Keratinocyte (primary cell): ENCODE data around the gene RAX2. TPM values are rescaled to one million over a fixed set of nuclear protein-coding genes. Genes with fewer than 3 reads are reported as not detected.

ENCODE experiments used
- DNase-seq: peaks from one replicate; pipeline ENCODE4 v3.0.0-alpha.2; 2011; ENCODE audit warnings: low read depth, missing footprints, low spot score
- FAIRE-seq: peaks from 2 replicates; lab custom pipeline; 2011; peaks lifted over from hg19 to GRCh38; lab: Jason Lieb, UNC
- H2AFZ ChIP-seq: 2 replicates; pipeline ENCODE4 v1.6.0; 2012; ENCODE audit warnings: low read length, control low read depth, inconsistent platforms; ENCODE audit not compliant: control insufficient read depth
- H3K27ac ChIP-seq: 2 replicates; pipeline ENCODE4 v1.5.1; 2011; ENCODE audit warnings: low read length; ENCODE audit not compliant: control insufficient read depth, insufficient read depth
- H3K27me3 ChIP-seq: 3 replicates; pipeline ENCODE4 v1.6.0; 2011; ENCODE audit warnings: low read length; ENCODE audit not compliant: control insufficient read depth, insufficient read depth; ENCODE audit errors: extremely low read depth
- H3K36me3 ChIP-seq, 2 experiments: 2 replicates in 1 of 2; 3 replicates in 1 of 2; pipeline ENCODE4 v1.5.1; 2011; ENCODE audit warnings: low read length in 2 of 2, mild to moderate bottlenecking in 1 of 2; ENCODE audit not compliant: control insufficient read depth in 2 of 2, insufficient read depth in 2 of 2; ENCODE audit errors: extremely low read depth in 1 of 2
- H3K4me1 ChIP-seq: 3 replicates; pipeline ENCODE4 v1.5.1; 2011; ENCODE audit warnings: low read length; ENCODE audit not compliant: control insufficient read depth, insufficient read depth; ENCODE audit errors: extremely low read depth
- H3K4me2 ChIP-seq: 3 replicates; pipeline ENCODE4 v1.6.0; 2011; ENCODE audit warnings: low read depth, low read length; ENCODE audit not compliant: control insufficient read depth, insufficient read depth; ENCODE audit errors: extremely low read depth
- H3K4me3 ChIP-seq, 3 experiments: fragments of 200-600 bp in 1 of 3; sonication (generic) in 1 of 3; 2 replicates in 2 of 3; 3 replicates in 1 of 3; pipeline ENCODE4 v1.5.1; 2011 to 2016; ENCODE audit warnings: low read length in 3 of 3, mild to moderate bottlenecking in 3 of 3, control low read depth in 2 of 3, inconsistent platforms in 1 of 3, low read depth in 1 of 3, mixed read lengths in 1 of 3, mixed run types in 1 of 3, moderate library complexity in 1 of 3; ENCODE audit not compliant: control insufficient read depth in 2 of 3, insufficient read depth in 2 of 3; ENCODE audit errors: extremely low read depth in 1 of 3
- H3K79me2 ChIP-seq: 2 replicates; pipeline ENCODE4 v1.6.0; 2012; ENCODE audit warnings: low read length; ENCODE audit not compliant: control insufficient read depth, insufficient read depth
- H3K9ac ChIP-seq: 3 replicates; pipeline ENCODE4 v1.6.0; 2011; ENCODE audit warnings: low read length; ENCODE audit not compliant: control insufficient read depth, insufficient read depth; ENCODE audit errors: extremely low read depth
- H3K9me1 ChIP-seq: 3 replicates; pipeline ENCODE4 v1.6.0; 2011; ENCODE audit warnings: low read length; ENCODE audit not compliant: control insufficient read depth, insufficient read depth; ENCODE audit errors: extremely low read depth
- H3K9me3 ChIP-seq: 2 replicates; pipeline ENCODE4 v1.5.1; 2012; ENCODE audit warnings: low read depth, low read length; ENCODE audit not compliant: control insufficient read depth
- H4K20me1 ChIP-seq: 3 replicates; pipeline ENCODE4 v1.6.0; 2011; ENCODE audit warnings: low read length; ENCODE audit not compliant: control insufficient read depth, insufficient read depth; ENCODE audit errors: extremely low read depth
- EZH2 ChIP-seq: IDR thresholded peaks from one replicate; pipeline ENCODE4 v1.6.1; 2012; ENCODE audit warnings: inconsistent platforms, mild to moderate bottlenecking, low read length, moderate library complexity
- dilution Hi-C: fragments of 300-500 bp; cut with MboI; formaldehyde crosslinking; loops from one replicate; pipeline ENCODE4 v1.7.0; 2020; ENCODE audit warnings: low sequenced_read_pairs; ENCODE audit not compliant: extremely low pct_ligation_motif_present
- polyA plus RNA-seq, 5 experiments: library from polyadenylated mRNA; depleted of rRNA in 3 of 5; stranded (reverse) in 3 of 5; stranded (forward) in 1 of 5; unstranded in 1 of 5; fragments of >200 nt; gene quantifications; 1 replicate in 1 of 5; 2 replicates in 3 of 5; 3 replicates in 1 of 5; pipeline versions ENCODE4 v1.2.1 to v1.2.3, GENCODE V29; 2011 to 2012; ENCODE audit warnings: missing spikeins in 2 of 5, low read depth in 1 of 5, low replicate concordance in 1 of 5
- TF ChIP-seq, protein P1 (sequence below), 3 experiments: IDR thresholded peaks in 1 of 3; conservative IDR thresholded peaks in 1 of 3; optimal IDR thresholded peaks in 1 of 3; 2 replicates in 2 of 3; 3 replicates in 1 of 3; pipeline versions ENCODE3 to v1.5.1; 2011; ENCODE audit warnings: low read length in 3 of 3, mild to moderate bottlenecking in 3 of 3, moderate library complexity in 2 of 3, control low read depth in 1 of 3, inconsistent platforms in 1 of 3; ENCODE audit not compliant: insufficient read depth in 2 of 3; ENCODE audit errors: extremely low read depth in 1 of 3

RAX2 gene
- polyA plus RNA-seq, 1 donor (not counting 4 experiments of a cell fraction or from before 2014, with no cell fraction given), result not detected

DNA sequence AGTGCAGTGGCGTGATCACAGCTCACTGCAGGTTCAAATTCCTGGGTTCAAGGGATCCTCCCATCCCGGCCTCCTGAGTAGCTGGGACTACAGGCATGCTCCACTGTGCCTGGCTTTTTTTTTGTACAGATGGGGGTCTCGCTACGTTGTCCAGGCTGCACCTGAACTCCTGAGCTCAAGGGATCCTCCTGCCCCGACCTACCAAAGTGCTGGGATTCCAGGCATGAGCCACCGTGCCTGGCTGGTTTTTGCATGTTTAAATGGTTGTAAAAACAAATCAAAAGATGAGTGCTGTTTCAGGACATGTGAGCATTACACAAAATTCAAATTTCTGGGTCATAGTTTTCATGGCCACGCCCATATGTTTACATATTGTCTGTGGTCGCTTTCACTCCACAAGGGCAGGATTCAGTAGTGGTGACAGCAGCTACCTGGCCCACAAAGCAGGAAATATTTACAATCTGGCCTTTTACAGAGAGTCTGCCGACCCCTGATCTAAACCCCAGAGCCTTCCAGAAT, 8.8 kb upstream of the RAX2 start:
- H3K9me1 ChIP-seq, result no peaks in the 10 kb centered on the region
- no peak overlapping the region for H3K27ac ChIP-seq
- no peak for TF ChIP-seq EZH2
- TF ChIP-seq, protein P1, sequence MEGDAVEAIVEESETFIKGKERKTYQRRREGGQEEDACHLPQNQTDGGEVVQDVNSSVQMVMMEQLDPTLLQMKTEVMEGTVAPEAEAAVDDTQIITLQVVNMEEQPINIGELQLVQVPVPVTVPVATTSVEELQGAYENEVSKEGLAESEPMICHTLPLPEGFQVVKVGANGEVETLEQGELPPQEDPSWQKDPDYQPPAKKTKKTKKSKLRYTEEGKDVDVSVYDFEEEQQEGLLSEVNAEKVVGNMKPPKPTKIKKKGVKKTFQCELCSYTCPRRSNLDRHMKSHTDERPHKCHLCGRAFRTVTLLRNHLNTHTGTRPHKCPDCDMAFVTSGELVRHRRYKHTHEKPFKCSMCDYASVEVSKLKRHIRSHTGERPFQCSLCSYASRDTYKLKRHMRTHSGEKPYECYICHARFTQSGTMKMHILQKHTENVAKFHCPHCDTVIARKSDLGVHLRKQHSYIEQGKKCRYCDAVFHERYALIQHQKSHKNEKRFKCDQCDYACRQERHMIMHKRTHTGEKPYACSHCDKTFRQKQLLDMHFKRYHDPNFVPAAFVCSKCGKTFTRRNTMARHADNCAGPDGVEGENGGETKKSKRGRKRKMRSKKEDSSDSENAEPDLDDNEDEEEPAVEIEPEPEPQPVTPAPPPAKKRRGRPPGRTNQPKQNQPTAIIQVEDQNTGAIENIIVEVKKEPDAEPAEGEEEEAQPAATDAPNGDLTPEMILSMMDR (optimal IDR thresholded peaks at IDR 0.05 in 1 of 3, IDR thresholded peaks at IDR 0.05 in 1 of 3, conservative IDR thresholded peaks at IDR 0.05 in 1 of 3; ENCODE audit: extremely low read depth in 1 of 3, insufficient read depth in 2 of 3, low read length in 3 of 3), result no peak
- H3K4me2 ChIP-seq, result no peak overlapping the region
- no peak overlapping the region for H3K4me3 ChIP-seq
- dilution Hi-C loops, result no loop called here
- H3K4me1 ChIP-seq, result no peaks in the 10 kb centered on the region
- FAIRE-seq (no peak), DNase-seq (no peak)
- no peaks in the 10 kb centered on the region for H4K20me1 ChIP-seq
- H3K79me2 ChIP-seq, result no peaks in the 10 kb centered on the region
- H3K9ac ChIP-seq, result no peak overlapping the region
- H3K9me3 ChIP-seq, result peaks cover 6% of the 10 kb centered on the region
- H3K27me3 ChIP-seq, result peaks cover 20% of the 10 kb centered on the region
- H3K36me3 ChIP-seq, result no peaks in the 10 kb centered on the region
- no peak overlapping the region for H2AFZ ChIP-seq

DNA sequence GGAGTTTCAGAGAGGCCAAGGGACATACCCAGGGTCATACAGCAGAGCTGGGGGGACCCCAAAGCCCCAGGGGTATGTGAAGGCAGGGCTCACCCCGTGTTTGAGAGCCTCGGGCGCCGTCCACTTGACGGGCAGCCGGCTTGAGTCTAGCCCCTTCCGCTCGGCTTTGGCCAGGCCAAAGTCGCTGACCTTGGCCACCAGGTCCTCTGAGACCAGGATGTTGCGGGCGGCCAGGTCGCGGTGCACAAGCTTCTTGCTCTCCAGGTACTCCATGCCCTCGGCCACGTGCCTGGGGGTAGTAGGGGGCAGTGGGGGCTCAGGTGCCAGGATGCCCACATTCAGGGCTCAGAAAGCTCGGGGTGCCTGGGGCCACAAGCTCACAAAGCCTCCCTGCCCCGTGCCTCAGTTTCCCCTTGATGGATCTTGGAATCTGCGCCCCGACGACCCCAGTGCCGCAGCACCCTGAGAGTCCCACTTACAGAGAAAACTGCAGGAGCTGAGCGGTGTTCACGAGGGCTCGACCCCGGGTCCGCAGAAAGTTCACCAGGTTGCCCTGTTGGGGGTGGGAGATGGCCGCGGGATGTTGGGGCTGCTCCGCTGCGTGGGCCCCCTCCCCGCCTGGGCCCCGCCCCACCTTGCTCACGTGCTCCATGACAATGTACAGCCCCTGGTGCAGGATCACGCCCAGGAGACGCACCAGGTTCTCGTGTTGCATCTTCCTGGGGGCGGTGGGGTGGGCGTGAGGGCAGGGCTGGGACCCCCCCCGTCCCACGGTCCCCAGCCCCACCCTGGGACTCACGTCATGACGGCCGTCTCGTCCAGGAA, 7.1 kb upstream of the RAX2 start:
- Histone ChIP-seq H3K4me2 (no peak overlapping the region), H3K4me1 (no peaks in the 10 kb centered on the region), H3K27ac (no peak overlapping the region), H3K9me1 (no peaks in the 10 kb centered on the region), H3K9me3 (peaks cover 6% of the 10 kb centered on the region), H4K20me1 (no peaks in the 10 kb centered on the region), H3K4me3 (no peak overlapping the region), H3K79me2 (no peaks in the 10 kb centered on the region), H3K9ac (no peak overlapping the region), H3K27me3 (peaks cover 4% of the 10 kb centered on the region), H3K36me3 (no peaks in the 10 kb centered on the region), H2AFZ (no peak overlapping the region)
- no peak for DNase-seq
- TF ChIP-seq, protein P1 (optimal IDR thresholded peaks at IDR 0.05 in 1 of 3, IDR thresholded peaks at IDR 0.05 in 1 of 3, conservative IDR thresholded peaks at IDR 0.05 in 1 of 3; ENCODE audit: extremely low read depth in 1 of 3, insufficient read depth in 2 of 3, low read length in 3 of 3), result no peak
- no peak for TF ChIP-seq EZH2
- no peak for FAIRE-seq
- dilution Hi-C loops, result no loop called here
